Thymus (tissue), 11 donors: Measurements from ENCODE around the gene EGFR. TPM values are rescaled to one million over a fixed set of nuclear protein-coding genes. Genes with fewer than 3 reads are reported as not detected.
A peak's percentile ranks its signal among the peaks of the same experiment; 100 is the strongest.

Experiments
- DNase-seq, 9 donors: peaks; one replicate each; pipeline ENCODE4 v3.0.0-alpha.2; 2013; ENCODE audit warnings: low spot score in 9 of 9, low read depth in 6 of 9, missing footprints in 1 of 9
- H3K27ac ChIP-seq, 2 donors: one replicate each; pipeline ENCODE4 v1.5.1; 2013; ENCODE audit warnings: control low read depth in 1 of 2, low read depth in 1 of 2, low read length in 1 of 2, mild to moderate bottlenecking in 1 of 2, moderate library complexity in 1 of 2
- H3K27me3 ChIP-seq, 2 donors: one replicate each; pipeline ENCODE4 v1.5.1; 2013; ENCODE audit warnings: low read length in 1 of 2; ENCODE audit not compliant: control insufficient read depth in 2 of 2, insufficient read depth in 1 of 2
- H3K36me3 ChIP-seq, 2 donors: one replicate each; pipeline ENCODE4 v1.5.1; 2013; ENCODE audit warnings: low read length in 1 of 2, mild to moderate bottlenecking in 1 of 2, moderate library complexity in 1 of 2; ENCODE audit not compliant: control insufficient read depth in 2 of 2, insufficient read depth in 2 of 2
- H3K4me1 ChIP-seq, 2 donors: one replicate each; pipeline ENCODE4 v1.5.1; 2013; ENCODE audit warnings: low read length in 2 of 2; ENCODE audit not compliant: control insufficient read depth in 2 of 2, insufficient read depth in 2 of 2
- H3K4me3 ChIP-seq, 2 donors: one replicate each; pipeline ENCODE4 v1.5.1; 2013; ENCODE audit warnings: low read length in 2 of 2, control low read depth in 1 of 2, mild to moderate bottlenecking in 1 of 2
- H3K9me3 ChIP-seq, 2 donors: one replicate each; pipeline ENCODE4 v1.5.1; 2013; ENCODE audit warnings: low read length in 1 of 2, mild to moderate bottlenecking in 1 of 2; ENCODE audit not compliant: control insufficient read depth in 2 of 2, insufficient read depth in 1 of 2
- WGBS: extraction: QIAGEN DNeasy Blood & Tissue Kit; methylation state at CpG from one replicate; pipeline ENCODE4 v1.1.7; 2013; 5-methylcytosine and 5-hydroxymethylcytosine counted together
- polyA plus RNA-seq: library from polyadenylated mRNA; stranded (reverse); fragments of 200-250 nt; gene quantifications from one replicate; pipeline ENCODE4 v1.2.3, GENCODE V29; 2013
- total RNA-seq: library from RNA; stranded (reverse); fragments of 120-200 nt; gene quantifications from one replicate; pipeline ENCODE4 v1.2.4, GENCODE V29; 2013
- donor health status: healthy.

EGFR gene
- total and polyA plus RNA-seq, 2 donors = 14.2 to 19.5 TPM

- H3K27ac ChIP-seq = peak overlapping the region; percentile 51 to 76
- WGBS = 67% methylated on average over 11 of the region's 11 CpGs
These were observed 1.7 kb downstream of the EGFR start for GRCh38 chr7:55020466-55020871.

GRCh38 chr7:55021053-55021452, 2.2 kb downstream of the EGFR start:
- Histone ChIP-seq H3K27me3 (peaks cover 37 to 52% of the 10 kb centered on the region in 2 donors), H3K4me1 (no peaks in the 10 kb centered on the region), H3K36me3 (no peaks in the 10 kb centered on the region), H3K27ac (no peak overlapping the region), H3K9me3 (peaks cover 0 to 2% of the 10 kb centered on the region in 2 donors), H3K4me3 (no peak overlapping the region)
- 87% methylated on average over 9 of the region's 9 CpGs for WGBS
- DNase-seq = no peak

More at GRCh38 chr7:55020466-55020871, 1.7 kb downstream of the EGFR start:
- no peak for DNase-seq
- peak overlapping the region in 1 of 2 donors; percentile 20 for H3K4me3 ChIP-seq
- peaks cover 0 to 2% of the 10 kb centered on the region in 2 donors for H3K9me3 ChIP-seq
- H3K27me3 ChIP-seq = peaks cover 37 to 53% of the 10 kb centered on the region in 2 donors
- no peaks in the 10 kb centered on the region for H3K4me1 ChIP-seq
- H3K36me3 ChIP-seq = no peaks in the 10 kb centered on the region

GRCh38 chr7:55022002-55022985, 3.5 kb downstream of the EGFR start:
- Histone ChIP-seq H3K9me3 (peaks cover 0 to 2% of the 10 kb centered on the region in 2 donors), H3K36me3 (no peaks in the 10 kb centered on the region), H3K27ac (peak overlapping the region; percentile 48 to 64), H3K27me3 (peaks cover 30 to 46% of the 10 kb centered on the region in 2 donors), H3K4me1 (no peaks in the 10 kb centered on the region), H3K4me3 (no peak overlapping the region)
- DNase-seq = no peak
- WGBS = 90% methylated on average over 17 of the region's 17 CpGs

GRCh38 chr7:55023841-55024505, 5.2 kb downstream of the EGFR start:
- Histone ChIP-seq H3K4me3 (no peak overlapping the region), H3K4me1 (no peaks in the 10 kb centered on the region), H3K27ac (no peak overlapping the region), H3K27me3 (peaks cover 18 to 30% of the 10 kb centered on the region in 2 donors), H3K9me3 (peaks cover 0 to 2% of the 10 kb centered on the region in 2 donors), H3K36me3 (no peaks in the 10 kb centered on the region)
- DNase-seq = no peak
- WGBS = 90% methylated on average over 4 of the region's 4 CpGs

- H3K4me1 ChIP-seq = no peaks in the 10 kb centered on the region
- WGBS = 95% methylated on average over 2 of the region's 2 CpGs
- peaks cover 10 to 22% of the 10 kb centered on the region in 2 donors for H3K27me3 ChIP-seq
- no peak for DNase-seq
- peaks cover 0 to 1% of the 10 kb centered on the region in 2 donors for H3K9me3 ChIP-seq
- H3K36me3 ChIP-seq = no peaks in the 10 kb centered on the region
- no peak overlapping the region for H3K27ac ChIP-seq
- no peak overlapping the region for H3K4me3 ChIP-seq
These were observed 6.0 kb downstream of the EGFR start for GRCh38 chr7:55024776-55025175.

- Histone ChIP-seq H3K36me3 (no peaks in the 10 kb centered on the region), H3K27me3 (peaks cover 3 to 8% of the 10 kb centered on the region in 2 donors), H3K4me3 (no peak overlapping the region), H3K4me1 (no peaks in the 10 kb centered on the region), H3K9me3 (no peaks in the 10 kb centered on the region), H3K27ac (no peak overlapping the region)
- no peak for DNase-seq
- 88% methylated on average over 11 of the region's 11 CpGs for WGBS
These were observed 7.4 kb downstream of the EGFR start for GRCh38 chr7:55026086-55026790.

GRCh38 chr7:55026867-55027490, 8.2 kb downstream of the EGFR start:
- H3K9me3 ChIP-seq = no peaks in the 10 kb centered on the region
- H3K4me1 ChIP-seq = no peaks in the 10 kb centered on the region
- H3K4me3 ChIP-seq = no peak overlapping the region
- no peak for DNase-seq
- no peaks in the 10 kb centered on the region for H3K36me3 ChIP-seq
- no peak overlapping the region for H3K27ac ChIP-seq
- H3K27me3 ChIP-seq = peaks cover 0 to 5% of the 10 kb centered on the region in 2 donors
- WGBS = 91% methylated on average over 4 of the region's 4 CpGs

- 89% methylated on average over 3 of the region's 3 CpGs for WGBS
- no peak for DNase-seq
- Histone ChIP-seq H3K9me3 (no peaks in the 10 kb centered on the region), H3K27me3 (peaks cover 0 to 2% of the 10 kb centered on the region in 2 donors), H3K27ac (no peak overlapping the region), H3K4me1 (no peaks in the 10 kb centered on the region), H3K4me3 (no peak overlapping the region), H3K36me3 (no peaks in the 10 kb centered on the region)
These were observed 9.2 kb downstream of the EGFR start for GRCh38 chr7:55028011-55028410.
